ENCODE results near the gene TET1.
"Not testable (repeated sequence)": the region's sequence is repeated elsewhere in the genome, so short reads cannot be mapped to it uniquely, and the experiment has no call there.

The TET1 gene

DNA sequence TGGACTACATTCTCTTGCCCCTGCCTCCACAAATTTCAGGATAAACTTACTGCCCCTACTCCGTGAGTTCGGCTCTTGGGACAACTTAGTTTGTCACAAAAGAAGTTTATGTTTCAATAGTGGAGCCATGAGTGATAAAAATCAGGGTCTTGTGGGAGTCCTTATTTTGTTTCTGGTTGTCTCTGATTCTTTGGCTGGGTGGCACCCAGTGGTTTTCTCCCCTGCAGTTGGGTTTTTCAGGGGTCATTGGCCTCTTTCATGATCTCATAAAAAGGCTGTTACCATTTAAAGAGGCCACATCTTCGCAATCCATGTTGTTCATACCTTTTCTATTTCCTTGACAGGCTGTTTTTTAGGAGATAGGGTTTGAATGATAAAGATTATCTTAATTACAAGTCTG lies 5.5 kb downstream of the TET1 start:
- no peak for DNase-seq

DNA sequence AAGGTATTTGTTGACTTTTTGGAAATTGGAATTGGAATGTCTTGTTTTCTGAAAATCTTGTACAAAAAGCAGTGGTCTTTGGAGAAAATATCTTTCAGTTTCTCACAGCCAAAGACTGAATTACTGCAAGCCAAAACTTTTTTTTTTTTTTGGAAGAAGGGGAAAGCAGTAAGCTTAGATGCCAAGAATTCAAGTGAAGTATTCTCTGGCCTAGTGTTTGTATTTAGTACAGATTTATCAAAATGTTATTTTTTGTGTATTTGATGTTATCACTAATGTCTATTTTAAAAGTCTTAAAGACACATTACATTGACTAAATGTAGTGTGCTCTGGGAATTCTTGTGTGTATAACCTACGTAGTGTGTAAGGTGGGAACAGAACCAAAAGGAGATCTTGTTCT lies 6.2 kb downstream of the TET1 start:
- DNase-seq, result no peak

- DNase-seq, result no peak
These were observed 6.8 kb downstream of the TET1 start for GRCh38 chr10:68566955-68567354.

DNA sequence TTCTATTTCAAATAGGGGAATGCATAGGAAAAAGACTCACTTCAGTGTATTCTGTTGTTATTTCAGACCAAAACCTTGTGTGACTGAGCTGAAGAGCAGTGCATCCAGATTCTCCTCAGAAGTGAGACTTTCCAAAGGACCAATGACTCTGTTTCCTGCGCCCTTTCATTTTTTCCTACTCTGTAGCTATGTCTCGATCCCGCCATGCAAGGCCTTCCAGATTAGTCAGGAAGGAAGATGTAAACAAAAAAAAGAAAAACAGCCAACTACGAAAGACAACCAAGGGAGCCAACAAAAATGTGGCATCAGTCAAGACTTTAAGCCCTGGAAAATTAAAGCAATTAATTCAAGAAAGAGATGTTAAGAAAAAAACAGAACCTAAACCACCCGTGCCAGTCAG lies 12.0 kb downstream of the TET1 start:
- no peak for DNase-seq

- no peak for DNase-seq
These were observed 13.9 kb downstream of the TET1 start for GRCh38 chr10:68574051-68574450.

DNA sequence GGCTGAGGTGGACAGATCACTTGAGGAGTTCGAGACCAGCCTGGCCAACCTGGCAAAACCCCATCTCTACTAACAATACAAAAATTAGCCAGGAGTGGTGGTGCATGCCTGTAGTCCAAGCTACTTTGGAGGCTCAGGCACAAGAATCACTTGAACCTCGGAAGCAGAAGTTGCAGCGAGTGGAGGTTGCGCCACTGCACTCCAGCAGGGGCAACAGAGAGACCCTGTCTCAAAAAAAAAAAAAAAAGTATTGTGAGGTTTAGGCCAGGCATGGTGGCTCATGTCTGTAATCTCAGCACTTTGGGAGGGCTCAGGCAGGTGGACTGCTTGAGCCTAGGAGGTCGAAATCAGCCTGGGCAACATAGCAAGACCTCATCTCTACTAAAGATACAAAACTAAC lies 16.0 kb downstream of the TET1 start:
- DNase-seq, result no peak

GRCh38 chr10:68578974-68579373 lies 18.8 kb downstream of the TET1 start:
- DNase-seq, result no peak

DNA sequence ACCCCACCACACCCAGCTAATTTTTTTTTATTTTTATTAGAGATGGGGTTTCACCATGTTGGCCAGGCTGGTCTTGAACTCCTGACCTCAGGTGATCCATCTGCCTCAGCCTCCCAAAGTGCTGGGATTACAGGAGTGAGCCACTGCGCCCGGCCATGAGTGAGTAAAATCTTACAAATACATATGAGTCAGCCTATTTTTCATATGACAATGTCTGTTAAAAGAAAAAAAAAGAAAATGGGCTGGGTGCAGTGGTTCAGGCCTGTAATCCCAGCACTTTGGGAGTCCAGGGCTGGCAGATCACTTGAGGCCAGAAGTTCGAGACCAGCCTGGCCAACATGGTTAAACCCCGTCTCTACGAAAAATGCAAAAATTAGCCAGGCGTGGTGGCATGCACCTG lies 24.1 kb downstream of the TET1 start:
- DNase-seq, result not testable (repeated sequence)

DNA sequence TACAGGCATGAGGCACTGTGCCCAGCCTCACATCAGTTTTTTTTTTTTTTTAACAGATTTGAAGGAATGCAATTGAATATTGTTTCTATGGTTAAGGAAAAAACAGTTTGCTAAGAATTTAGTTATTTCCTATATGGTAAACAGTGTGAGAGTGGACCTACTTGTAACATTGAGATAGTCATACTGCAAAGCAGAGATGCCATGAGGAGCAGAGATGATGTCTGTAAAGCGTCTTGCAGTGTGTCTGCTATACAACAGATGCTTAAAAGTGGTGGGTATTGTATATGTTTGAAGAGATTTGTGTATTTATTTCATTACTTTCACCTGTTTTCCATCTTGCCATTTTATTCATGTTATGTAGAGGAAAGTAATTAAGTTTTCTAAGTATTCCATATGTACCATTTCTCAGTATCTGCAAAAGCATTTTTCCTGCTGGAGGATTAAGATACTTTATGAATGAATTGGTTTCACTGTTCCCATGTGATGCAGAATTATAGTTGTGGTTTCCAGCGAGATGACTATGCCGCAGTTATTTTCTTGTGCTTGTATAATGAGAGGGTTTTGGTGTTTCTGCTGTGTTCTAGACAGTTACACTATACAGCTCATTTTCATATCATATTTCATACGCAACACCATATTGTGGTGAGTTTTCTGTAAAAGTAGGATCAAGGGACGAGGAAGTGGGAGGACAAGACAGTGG lies 26.6 kb downstream of the TET1 start:
- DNase-seq, result no peak

DNA sequence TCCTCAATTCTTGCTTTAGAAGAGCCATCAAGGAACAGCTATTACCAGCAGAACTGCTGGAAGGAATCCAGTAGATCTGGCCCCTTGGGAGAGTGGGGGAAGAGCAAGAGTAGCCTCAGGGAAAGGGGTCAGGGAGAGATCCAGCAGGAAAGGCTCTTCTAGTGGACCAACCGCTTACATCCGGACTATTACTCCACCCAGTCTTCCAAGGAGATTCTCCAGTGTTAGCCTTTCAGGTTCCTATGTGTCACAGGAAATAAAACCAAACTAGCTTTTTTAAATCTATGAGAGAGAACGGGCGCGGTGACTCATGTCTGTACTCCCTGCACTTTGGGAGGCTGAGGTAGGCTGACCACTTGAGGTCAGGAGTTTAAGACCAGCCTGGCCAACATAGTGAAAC lies 34.3 kb downstream of the TET1 start:
- DNase-seq, result no peak

DNA sequence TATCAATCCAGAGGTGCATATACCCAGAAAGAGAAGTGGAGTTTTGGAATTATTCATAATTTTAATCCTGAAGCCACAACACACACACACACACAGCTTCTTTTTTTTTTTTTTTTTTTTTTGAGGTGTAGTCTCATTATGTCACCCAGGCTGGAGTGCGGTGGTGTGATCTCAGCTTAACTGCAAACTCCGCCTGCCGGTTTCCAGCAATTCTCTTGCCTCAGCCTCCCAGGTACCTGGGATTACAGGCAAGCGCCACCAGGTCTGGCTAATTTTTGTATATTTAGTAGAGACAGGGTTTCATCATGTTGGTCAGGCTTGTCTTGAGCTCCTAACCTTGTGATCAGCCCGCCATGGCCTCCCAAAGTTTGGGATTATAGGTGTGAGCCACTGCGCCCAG lies 35.4 kb downstream of the TET1 start:
- no peak for DNase-seq

DNA sequence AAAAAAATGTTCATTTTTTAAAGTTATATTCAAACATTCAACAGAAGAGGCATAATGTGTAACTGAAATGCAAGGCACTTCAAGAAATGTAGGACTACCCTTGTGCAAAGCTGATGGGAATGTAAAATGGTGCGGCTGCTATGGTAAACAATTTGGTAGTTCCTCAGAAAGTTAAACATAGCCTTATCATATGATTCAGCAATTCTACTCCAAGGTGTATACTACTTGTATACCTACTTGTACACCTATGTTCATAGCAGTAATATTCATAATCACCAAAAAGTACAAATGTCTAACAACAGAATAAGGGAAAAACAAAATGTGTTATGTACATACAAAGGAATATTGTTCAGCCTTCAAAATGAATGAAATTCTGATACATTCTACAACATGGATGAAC lies 37.3 kb downstream of the TET1 start:
- no peak for DNase-seq

GRCh38 chr10:68598978-68599770 lies 39.0 kb downstream of the TET1 start:
- no peak for DNase-seq

GRCh38 chr10:68599771-68600040 lies 39.6 kb downstream of the TET1 start:
- no peak for DNase-seq

GRCh38 chr10:68600041-68600778 lies 40.1 kb downstream of the TET1 start:
- peak; percentile 90 for DNase-seq

- no peak for DNase-seq
These were observed 41.5 kb downstream of the TET1 start for GRCh38 chr10:68601501-68602265.

GRCh38 chr10:68602434-68602833 lies 42.3 kb downstream of the TET1 start:
- DNase-seq, result no peak

DNA sequence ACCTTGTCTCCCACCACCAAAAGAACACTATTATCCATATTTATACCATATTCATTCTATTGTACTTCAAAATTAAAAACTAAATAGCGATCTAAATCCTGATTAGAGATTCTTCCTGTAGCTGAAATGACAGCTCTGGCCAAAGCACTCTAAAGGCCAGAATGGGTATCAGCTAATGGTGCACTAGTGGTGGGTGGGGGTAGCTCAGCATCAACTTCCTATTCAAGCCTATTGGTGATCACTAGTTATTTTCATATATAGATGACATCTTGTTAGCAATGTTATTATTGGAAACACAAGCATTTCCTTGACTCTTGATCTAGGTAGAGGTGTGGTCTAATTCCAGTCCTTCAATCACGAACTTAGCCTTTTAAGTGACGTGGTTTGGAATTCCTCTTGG lies 43.6 kb downstream of the TET1 start:
- no peak for DNase-seq

- no peak for DNase-seq
These were observed 44.3 kb downstream of the TET1 start for GRCh38 chr10:68604441-68604840.

GRCh38 chr10:68606918-68607317 lies 46.8 kb downstream of the TET1 start:
- no peak for DNase-seq

DNA sequence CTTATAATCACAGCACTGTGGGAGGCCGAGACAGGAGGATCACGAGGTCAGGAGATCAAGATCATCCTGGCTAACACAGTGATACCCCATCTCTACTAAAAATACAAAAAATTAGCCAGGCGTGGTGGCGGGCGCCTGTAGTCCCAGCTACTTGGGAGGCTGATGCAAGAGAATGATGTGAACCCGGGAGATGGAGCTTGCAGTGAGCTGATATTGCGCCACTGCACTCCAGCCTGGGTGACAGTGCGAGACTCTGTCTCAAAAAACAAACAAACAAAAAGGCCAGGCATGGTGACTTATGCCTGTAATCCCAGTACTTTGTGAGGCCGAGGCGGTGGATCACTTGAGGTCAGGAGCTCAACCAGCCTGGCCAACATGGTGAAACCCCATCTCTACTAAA lies 49.9 kb downstream of the TET1 start:
- not testable (repeated sequence) for DNase-seq

GRCh38 chr10:68611227-68611626 lies 51.1 kb downstream of the TET1 start:
- DNase-seq, result no peak

DNA sequence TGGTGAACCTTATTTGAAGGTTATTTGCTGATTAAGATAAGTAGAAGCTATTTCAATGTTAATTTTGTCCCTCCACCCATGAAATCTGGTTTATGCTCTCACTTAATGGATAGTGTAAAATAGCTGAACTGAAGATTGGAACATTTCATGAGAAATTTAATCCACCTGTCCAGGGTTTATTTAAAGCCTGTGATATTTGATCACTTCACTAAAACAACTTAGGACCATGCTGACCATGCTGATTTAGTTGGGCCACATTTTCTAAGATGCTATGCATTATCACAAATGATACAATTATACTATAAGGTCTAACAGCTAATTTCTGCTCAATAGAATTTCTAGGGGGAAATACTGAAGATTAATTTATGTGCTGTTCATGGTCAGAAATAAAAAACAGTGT lies 53.8 kb downstream of the TET1 start:
- not testable (repeated sequence) for DNase-seq

Measured in hematopoietic multipotent progenitor cell treated with erythropoietin and hydrocortisone succinate and interleukin-3 and kit ligand, for 6 days (in vitro differentiated cells).